ENCODE data around the gene RDH16. TPM values are rescaled to one million over a fixed set of nuclear protein-coding genes. Genes with fewer than 3 reads are reported as not detected.
"Not testable (repeated sequence)": the region's sequence is repeated elsewhere in the genome, so short reads cannot be mapped to it uniquely, and the experiment has no call there.

Gene RDH16
- total RNA-seq, 1 donor from 2014 or later: 0.47 TPM

GRCh38 chr12:56989861-56990610 lies 32.6 kb upstream of the RDH16 start:
- intact Hi-C loops (cut with micrococcal nuclease): no loop called here

GRCh38 chr12:56988207-56988739 lies 30.9 kb upstream of the RDH16 start:
- intact Hi-C loops (cut with micrococcal nuclease): no loop called here

- intact Hi-C loops (cut with micrococcal nuclease): loop anchor here (1.0 kb wide), 3 partner anchors 12 to 230 kb away; no protein-coding TSS in a partner anchor
Measured at GRCh38 chr12:56987551-56988053, 30.2 kb upstream of the RDH16 start.

DNA sequence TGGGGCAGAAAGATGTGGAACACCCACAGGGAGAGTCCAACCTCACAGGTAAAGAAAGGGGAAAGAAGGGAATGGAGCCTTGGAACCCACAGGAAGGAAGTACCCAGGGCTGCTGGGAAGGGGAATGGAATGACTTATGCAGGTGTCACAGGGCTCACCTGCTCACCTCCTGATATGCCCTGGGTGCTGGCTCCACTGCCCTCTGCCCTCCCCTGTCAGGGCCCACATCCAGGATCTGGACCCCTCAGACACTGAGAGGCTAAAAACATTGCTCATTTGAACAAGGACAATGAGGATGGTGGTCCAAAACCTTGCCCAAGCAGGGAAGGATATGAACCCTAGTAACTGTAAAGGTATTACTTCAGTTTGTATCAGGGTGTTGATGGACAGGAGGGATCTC lies 29.6 kb upstream of the RDH16 start:
- intact Hi-C loops (cut with micrococcal nuclease): loop anchor here (1.0 kb wide), 3 partner anchors 12 to 230 kb away; no protein-coding TSS in a partner anchor

DNA sequence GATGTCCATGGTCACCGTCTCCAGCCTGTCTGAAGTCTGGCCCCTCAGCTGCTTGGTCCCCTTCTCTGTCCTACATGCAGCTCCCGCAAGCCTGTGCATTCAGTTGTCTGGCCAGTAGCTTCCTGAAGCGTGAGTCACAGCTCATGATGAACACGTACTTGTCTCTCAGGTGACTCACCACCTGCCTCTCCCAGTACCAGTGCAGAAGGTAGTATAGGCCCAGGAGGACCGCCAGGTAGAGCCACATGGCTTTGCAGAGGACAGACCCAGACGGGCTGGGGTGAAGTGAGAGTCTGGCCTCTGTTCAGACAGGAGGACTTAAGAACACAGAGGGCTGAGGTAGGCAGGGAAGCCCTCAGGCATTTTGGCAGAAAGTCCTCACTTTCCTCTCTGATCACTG lies 28.3 kb upstream of the RDH16 start:
- intact Hi-C loops (cut with micrococcal nuclease): not testable (repeated sequence)

DNA sequence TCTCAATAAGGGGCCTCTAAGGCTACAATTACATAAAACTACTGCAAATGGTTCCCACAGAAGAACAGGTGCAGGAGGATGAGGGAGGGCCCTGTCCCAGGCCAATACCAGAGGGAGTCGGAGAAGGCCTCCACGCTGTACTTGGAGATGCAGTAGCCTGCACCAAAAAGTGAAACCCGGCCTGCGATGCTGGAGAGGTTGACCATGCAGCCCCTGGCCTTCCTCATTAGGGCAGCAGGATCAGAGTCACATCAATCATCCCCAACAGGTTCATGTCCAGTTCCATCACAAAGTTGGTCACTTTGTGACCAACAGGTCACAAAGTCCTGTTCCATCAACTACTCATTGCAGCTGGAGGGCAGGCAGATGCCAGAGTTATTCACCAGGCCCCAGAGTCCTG lies 26.0 kb upstream of the RDH16 start:
- intact Hi-C loops (cut with micrococcal nuclease): no loop called here

GRCh38 chr12:56982578-56983236 lies 25.3 kb upstream of the RDH16 start:
- intact Hi-C loops (cut with micrococcal nuclease): not testable (repeated sequence)

- intact Hi-C loops (cut with micrococcal nuclease): no loop called here
Measured at GRCh38 chr12:56980941-56981530, 23.6 kb upstream of the RDH16 start.

DNA sequence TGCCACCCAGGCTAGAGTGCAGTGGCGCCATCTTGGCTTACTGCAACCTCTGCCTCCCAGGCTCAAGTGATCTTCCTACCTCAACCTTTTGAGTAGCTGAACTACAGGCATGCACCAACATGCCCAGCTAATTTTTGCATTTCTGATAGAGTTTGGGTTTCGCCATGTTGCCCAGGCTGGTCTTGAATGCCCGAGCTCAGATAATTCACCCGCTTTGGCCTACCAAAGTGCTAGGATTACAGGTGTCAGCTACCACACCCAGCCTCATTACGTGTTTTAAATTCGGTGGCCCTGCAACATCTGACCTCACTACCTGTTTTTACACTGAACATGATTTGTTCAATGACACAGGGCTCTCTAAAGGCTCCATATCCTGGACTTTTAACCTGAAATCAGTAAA lies 22.9 kb upstream of the RDH16 start:
- intact Hi-C loops (cut with micrococcal nuclease): no loop called here

DNA sequence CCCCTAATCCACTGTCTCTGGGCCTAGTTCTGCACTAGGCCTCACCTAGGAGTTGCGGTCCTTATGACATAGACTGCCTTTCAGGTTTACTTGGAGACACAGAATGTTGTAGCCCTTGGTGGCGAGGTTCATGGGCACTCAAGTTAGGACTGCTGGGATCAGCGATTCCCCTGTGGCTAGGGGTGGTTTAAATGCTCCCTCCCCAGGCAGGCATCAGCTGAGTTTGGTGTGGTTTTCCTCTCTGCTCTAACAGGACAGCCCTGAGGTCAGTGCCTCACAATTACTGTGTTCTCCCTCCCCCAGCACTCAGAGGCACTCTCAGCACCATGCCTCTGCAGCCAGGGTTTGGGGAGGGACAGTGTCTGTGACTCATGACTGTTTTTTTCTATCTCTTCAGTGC lies 22.2 kb upstream of the RDH16 start:
- intact Hi-C loops (cut with micrococcal nuclease): no loop called here

- intact Hi-C loops (cut with micrococcal nuclease): no loop called here
Measured at GRCh38 chr12:56978397-56979138, 21.2 kb upstream of the RDH16 start.

DNA sequence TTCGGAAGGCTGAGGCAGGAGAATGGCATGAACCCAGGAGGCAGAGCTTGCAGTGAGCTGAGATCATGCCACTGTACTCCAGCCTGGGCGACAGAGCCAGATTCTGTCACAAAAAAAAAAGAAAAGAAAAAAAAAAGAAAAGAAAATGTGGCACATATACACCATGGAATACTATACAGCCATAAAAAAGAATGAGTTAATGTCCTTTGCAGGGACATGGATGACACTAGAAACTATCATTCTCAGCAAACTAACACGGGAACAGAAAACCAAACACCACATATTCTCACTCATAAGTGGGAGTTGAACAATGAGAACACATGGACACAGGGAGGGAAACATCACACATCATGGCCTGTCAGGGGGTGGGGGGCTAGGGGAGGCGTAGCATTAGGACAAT lies 20.0 kb upstream of the RDH16 start:
- intact Hi-C loops (cut with micrococcal nuclease): not testable (repeated sequence)

DNA sequence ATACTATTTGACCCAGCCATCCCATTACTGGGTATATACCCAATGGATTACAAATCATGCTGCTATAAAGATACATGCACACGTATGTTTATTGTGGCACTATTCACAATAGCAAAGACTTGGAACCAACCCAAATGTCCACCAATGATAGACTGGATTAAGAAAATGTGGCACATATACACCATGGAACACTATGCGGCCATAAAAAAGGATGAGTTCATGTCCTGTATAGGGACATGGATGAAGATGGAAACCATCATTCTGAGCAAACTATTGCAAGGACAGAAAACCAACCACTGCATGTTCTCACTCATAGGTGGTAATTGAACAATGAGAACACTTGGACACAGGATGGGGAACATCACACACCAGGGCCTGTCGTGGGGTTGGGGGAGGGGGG lies 16.8 kb upstream of the RDH16 start:
- intact Hi-C loops (cut with micrococcal nuclease): not testable (repeated sequence)

DNA sequence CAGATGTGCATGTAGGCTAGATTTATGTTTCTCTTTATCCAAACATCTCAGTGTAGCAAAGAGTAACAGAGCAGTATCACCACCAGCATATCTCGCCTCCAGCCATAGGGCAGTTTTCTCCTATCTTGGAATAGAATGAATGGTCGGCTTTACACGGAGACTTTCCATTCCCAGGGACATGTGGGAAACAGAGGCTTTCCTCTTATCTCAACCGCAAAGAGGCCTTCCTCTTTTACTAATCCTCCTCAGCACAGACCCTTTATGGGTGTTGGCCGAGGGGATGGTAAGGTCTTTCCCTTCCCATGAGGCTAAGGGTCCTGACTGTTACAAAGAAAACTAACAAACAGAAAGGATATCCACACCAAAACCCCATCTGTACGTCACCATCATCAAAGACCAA lies 11.5 kb upstream of the RDH16 start:
- intact Hi-C loops (cut with micrococcal nuclease): not testable (repeated sequence)

GRCh38 chr12:56965997-56966642 lies 8.7 kb upstream of the RDH16 start:
- intact Hi-C loops (cut with micrococcal nuclease): not testable (repeated sequence)

DNA sequence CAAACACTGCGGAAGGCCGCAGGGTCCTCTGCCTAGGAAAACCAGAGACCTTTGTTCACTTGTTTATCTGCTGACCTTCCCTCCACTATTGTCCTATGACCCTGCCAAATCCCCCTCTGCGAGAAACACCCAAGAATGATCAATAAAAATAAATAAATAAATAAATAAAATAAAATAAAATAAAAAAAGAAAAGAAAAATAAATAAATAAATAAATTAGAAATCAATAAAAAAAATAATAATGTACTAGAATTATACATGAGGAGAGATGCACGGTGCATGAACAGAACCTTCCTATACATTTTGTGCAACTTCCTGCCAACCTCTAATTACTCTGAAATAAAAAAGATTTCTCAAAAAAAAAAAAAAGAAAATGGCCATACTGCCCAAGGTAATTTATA lies 7.7 kb upstream of the RDH16 start:
- intact Hi-C loops (cut with micrococcal nuclease): not testable (repeated sequence)

- intact Hi-C loops (cut with micrococcal nuclease): not testable (repeated sequence)
Measured at GRCh38 chr12:56963557-56963956, 6.1 kb upstream of the RDH16 start.

GRCh38 chr12:56962247-56962646 lies 4.8 kb upstream of the RDH16 start:
- intact Hi-C loops (cut with micrococcal nuclease): not testable (repeated sequence)

DNA sequence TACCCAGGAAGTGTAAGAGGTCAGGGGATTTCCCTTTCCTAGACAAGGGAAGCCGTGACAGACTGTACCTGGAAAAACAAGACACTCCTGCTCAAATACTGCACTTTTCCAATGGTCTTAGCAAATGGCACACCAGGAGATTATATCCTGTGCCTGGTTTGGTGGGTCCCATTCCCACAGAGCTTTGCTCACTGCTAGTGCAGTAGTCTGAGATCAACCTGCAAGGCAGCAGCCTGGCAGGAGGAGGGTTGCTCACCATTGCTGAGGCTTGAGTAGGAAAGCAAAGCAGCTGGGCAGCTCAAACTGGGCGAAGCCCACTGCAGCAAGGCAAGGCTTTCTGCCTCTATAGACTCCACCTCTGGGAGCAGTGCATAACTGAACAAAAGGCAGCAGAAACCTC lies 1.0 kb upstream of the RDH16 start:
- intact Hi-C loops (cut with micrococcal nuclease): no loop called here

GRCh38 chr12:56955631-56956256 lies 1.7 kb downstream of the RDH16 start:
- intact Hi-C loops (cut with micrococcal nuclease): no loop called here
